ENCODE data around the gene TPM1.
"Not testable (repeated sequence)": the region's sequence is repeated elsewhere in the genome, so short reads cannot be mapped to it uniquely, and the experiment has no call there.

The TPM1 gene

GRCh38 chr15:63089260-63090043, 46.9 kb downstream of the TPM1 start:
- Histone ChIP-seq H3K36me3 (ENCODE audit: control insufficient read depth, insufficient read depth, low read length) (no peaks in the 10 kb centered on the region), H3K27ac (ENCODE audit: low read depth, low read length) (peak overlapping the region; percentile 75), H3K27me3 (ENCODE audit: control insufficient read depth, insufficient read depth, low read length) (no peaks in the 10 kb centered on the region), H3K4me3 (ENCODE audit: low read length) (peak overlapping the region; percentile 2), H3K4me1 (ENCODE audit: control insufficient read depth, insufficient read depth, low read length) (peaks cover 20% of the 10 kb centered on the region), H3K9ac (ENCODE audit: low read length) (no peak overlapping the region)

GRCh38 chr15:63090472-63090871, 47.9 kb downstream of the TPM1 start:
- no peak overlapping the region for H3K9ac ChIP-seq (ENCODE audit: low read length)
- H3K27me3 ChIP-seq (ENCODE audit: control insufficient read depth, insufficient read depth, low read length): no peaks in the 10 kb centered on the region
- H3K36me3 ChIP-seq (ENCODE audit: control insufficient read depth, insufficient read depth, low read length): no peaks in the 10 kb centered on the region
- no peak overlapping the region for H3K4me3 ChIP-seq (ENCODE audit: low read length)
- H3K27ac ChIP-seq (ENCODE audit: low read depth, low read length): no peak overlapping the region
- H3K4me1 ChIP-seq (ENCODE audit: control insufficient read depth, insufficient read depth, low read length): peaks cover 23% of the 10 kb centered on the region

GRCh38 chr15:63090887-63091286, 48.3 kb downstream of the TPM1 start:
- H3K27me3 ChIP-seq (ENCODE audit: control insufficient read depth, insufficient read depth, low read length): no peaks in the 10 kb centered on the region
- H3K36me3 ChIP-seq (ENCODE audit: control insufficient read depth, insufficient read depth, low read length): no peaks in the 10 kb centered on the region
- H3K4me3 ChIP-seq (ENCODE audit: low read length): no peak overlapping the region
- no peak overlapping the region for H3K9ac ChIP-seq (ENCODE audit: low read length)
- H3K4me1 ChIP-seq (ENCODE audit: control insufficient read depth, insufficient read depth, low read length): peaks cover 23% of the 10 kb centered on the region
- no peak overlapping the region for H3K27ac ChIP-seq (ENCODE audit: low read depth, low read length)

- peaks cover 20% of the 10 kb centered on the region for H3K4me1 ChIP-seq (ENCODE audit: control insufficient read depth, insufficient read depth, low read length)
- H3K27me3 ChIP-seq (ENCODE audit: control insufficient read depth, insufficient read depth, low read length): no peaks in the 10 kb centered on the region
- H3K36me3 ChIP-seq (ENCODE audit: control insufficient read depth, insufficient read depth, low read length): no peaks in the 10 kb centered on the region
- H3K27ac ChIP-seq (ENCODE audit: low read depth, low read length): no peak overlapping the region
- H3K4me3 ChIP-seq (ENCODE audit: low read length): no peak overlapping the region
- no peak overlapping the region for H3K9ac ChIP-seq (ENCODE audit: low read length)
Observed at GRCh38 chr15:63091679-63092446, 49.3 kb downstream of the TPM1 start.

- Histone ChIP-seq H3K27me3 (ENCODE audit: control insufficient read depth, insufficient read depth, low read length) (no peaks in the 10 kb centered on the region), H3K9ac (ENCODE audit: low read length) (no peak overlapping the region), H3K36me3 (ENCODE audit: control insufficient read depth, insufficient read depth, low read length) (no peaks in the 10 kb centered on the region), H3K4me1 (ENCODE audit: control insufficient read depth, insufficient read depth, low read length) (peaks cover 19% of the 10 kb centered on the region), H3K27ac (ENCODE audit: low read depth, low read length) (no peak overlapping the region), H3K4me3 (ENCODE audit: low read length) (no peak overlapping the region)
Observed at GRCh38 chr15:63093486-63094205, 51.1 kb downstream of the TPM1 start.

- no peak overlapping the region for H3K4me3 ChIP-seq (ENCODE audit: low read length)
- no peak overlapping the region for H3K9ac ChIP-seq (ENCODE audit: low read length)
- peak overlapping the region; percentile 48 for H3K27ac ChIP-seq (ENCODE audit: low read depth, low read length)
- peaks cover 10% of the 10 kb centered on the region for H3K4me1 ChIP-seq (ENCODE audit: control insufficient read depth, insufficient read depth, low read length)
- no peaks in the 10 kb centered on the region for H3K27me3 ChIP-seq (ENCODE audit: control insufficient read depth, insufficient read depth, low read length)
- H3K36me3 ChIP-seq (ENCODE audit: control insufficient read depth, insufficient read depth, low read length): no peaks in the 10 kb centered on the region
Observed at GRCh38 chr15:63094495-63094931, 52.0 kb downstream of the TPM1 start.

- Histone ChIP-seq H3K36me3 (ENCODE audit: control insufficient read depth, insufficient read depth, low read length) (no peaks in the 10 kb centered on the region), H3K4me3 (ENCODE audit: low read length) (no peak overlapping the region)
Observed at GRCh38 chr15:63096178-63096577, 53.6 kb downstream of the TPM1 start.

GRCh38 chr15:63098901-63099300, 56.4 kb downstream of the TPM1 start:
- H3K27me3 ChIP-seq (ENCODE audit: control insufficient read depth, insufficient read depth, low read length); H3K9ac ChIP-seq (ENCODE audit: low read length); H3K27ac ChIP-seq (ENCODE audit: low read depth, low read length); H3K4me1 ChIP-seq (ENCODE audit: control insufficient read depth, insufficient read depth, low read length); H3K4me3 ChIP-seq (ENCODE audit: low read length); H3K36me3 ChIP-seq (ENCODE audit: control insufficient read depth, insufficient read depth, low read length): not testable (repeated sequence)

More at GRCh38 chr15:63096178-63096577, 53.6 kb downstream of the TPM1 start:
- H3K9ac ChIP-seq (ENCODE audit: low read length): no peak overlapping the region
- H3K27ac ChIP-seq (ENCODE audit: low read depth, low read length): no peak overlapping the region
- H3K4me1 ChIP-seq (ENCODE audit: control insufficient read depth, insufficient read depth, low read length): peaks cover 8% of the 10 kb centered on the region
- no peaks in the 10 kb centered on the region for H3K27me3 ChIP-seq (ENCODE audit: control insufficient read depth, insufficient read depth, low read length)

- H3K27ac ChIP-seq (ENCODE audit: low read depth, low read length); H3K4me1 ChIP-seq (ENCODE audit: control insufficient read depth, insufficient read depth, low read length); H3K27me3 ChIP-seq (ENCODE audit: control insufficient read depth, insufficient read depth, low read length); H3K36me3 ChIP-seq (ENCODE audit: control insufficient read depth, insufficient read depth, low read length); H3K9ac ChIP-seq (ENCODE audit: low read length); H3K4me3 ChIP-seq (ENCODE audit: low read length): not testable (repeated sequence)
Observed at GRCh38 chr15:63099581-63099980, 57.0 kb downstream of the TPM1 start.

GRCh38 chr15:63103416-63103815, 60.9 kb downstream of the TPM1 start:
- Histone ChIP-seq H3K4me1 (ENCODE audit: control insufficient read depth, insufficient read depth, low read length) (no peaks in the 10 kb centered on the region), H3K4me3 (ENCODE audit: low read length) (no peak overlapping the region), H3K27ac (ENCODE audit: low read depth, low read length) (no peak overlapping the region), H3K9ac (ENCODE audit: low read length) (no peak overlapping the region), H3K36me3 (ENCODE audit: control insufficient read depth, insufficient read depth, low read length) (no peaks in the 10 kb centered on the region), H3K27me3 (ENCODE audit: control insufficient read depth, insufficient read depth, low read length) (no peaks in the 10 kb centered on the region)

- no peak overlapping the region for H3K9ac ChIP-seq (ENCODE audit: low read length)
- no peaks in the 10 kb centered on the region for H3K36me3 ChIP-seq (ENCODE audit: control insufficient read depth, insufficient read depth, low read length)
- no peaks in the 10 kb centered on the region for H3K4me1 ChIP-seq (ENCODE audit: control insufficient read depth, insufficient read depth, low read length)
- H3K4me3 ChIP-seq (ENCODE audit: low read length): no peak overlapping the region
- H3K27ac ChIP-seq (ENCODE audit: low read depth, low read length): no peak overlapping the region
- no peaks in the 10 kb centered on the region for H3K27me3 ChIP-seq (ENCODE audit: control insufficient read depth, insufficient read depth, low read length)
Observed at GRCh38 chr15:63104727-63105126, 62.2 kb downstream of the TPM1 start.

- H3K9ac ChIP-seq (ENCODE audit: low read length); H3K36me3 ChIP-seq (ENCODE audit: control insufficient read depth, insufficient read depth, low read length); H3K4me3 ChIP-seq (ENCODE audit: low read length); H3K27ac ChIP-seq (ENCODE audit: low read depth, low read length); H3K4me1 ChIP-seq (ENCODE audit: control insufficient read depth, insufficient read depth, low read length); H3K27me3 ChIP-seq (ENCODE audit: control insufficient read depth, insufficient read depth, low read length): not testable (repeated sequence)
Observed at GRCh38 chr15:63105354-63105753, 62.8 kb downstream of the TPM1 start.
